ENCODE measurements around the gene GALNT8.

- TF ChIP-seq, protein P1, sequence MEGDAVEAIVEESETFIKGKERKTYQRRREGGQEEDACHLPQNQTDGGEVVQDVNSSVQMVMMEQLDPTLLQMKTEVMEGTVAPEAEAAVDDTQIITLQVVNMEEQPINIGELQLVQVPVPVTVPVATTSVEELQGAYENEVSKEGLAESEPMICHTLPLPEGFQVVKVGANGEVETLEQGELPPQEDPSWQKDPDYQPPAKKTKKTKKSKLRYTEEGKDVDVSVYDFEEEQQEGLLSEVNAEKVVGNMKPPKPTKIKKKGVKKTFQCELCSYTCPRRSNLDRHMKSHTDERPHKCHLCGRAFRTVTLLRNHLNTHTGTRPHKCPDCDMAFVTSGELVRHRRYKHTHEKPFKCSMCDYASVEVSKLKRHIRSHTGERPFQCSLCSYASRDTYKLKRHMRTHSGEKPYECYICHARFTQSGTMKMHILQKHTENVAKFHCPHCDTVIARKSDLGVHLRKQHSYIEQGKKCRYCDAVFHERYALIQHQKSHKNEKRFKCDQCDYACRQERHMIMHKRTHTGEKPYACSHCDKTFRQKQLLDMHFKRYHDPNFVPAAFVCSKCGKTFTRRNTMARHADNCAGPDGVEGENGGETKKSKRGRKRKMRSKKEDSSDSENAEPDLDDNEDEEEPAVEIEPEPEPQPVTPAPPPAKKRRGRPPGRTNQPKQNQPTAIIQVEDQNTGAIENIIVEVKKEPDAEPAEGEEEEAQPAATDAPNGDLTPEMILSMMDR (IDR thresholded peaks at IDR 0.05; ENCODE audit: insufficient read depth, low read length, poor library complexity, severe bottlenecking): no peak
- no peak for TF ChIP-seq EZH2phosphoT487 (conservative IDR thresholded peaks at IDR 0.05; ENCODE audit: low read length)
These were observed 51.9 kb downstream of the GALNT8 start for GRCh38 chr12:4771960-4772566.

Measured in SU-DHL-6 (cell line).